Measurements from ENCODE around the gene SEMA3G.

DNA sequence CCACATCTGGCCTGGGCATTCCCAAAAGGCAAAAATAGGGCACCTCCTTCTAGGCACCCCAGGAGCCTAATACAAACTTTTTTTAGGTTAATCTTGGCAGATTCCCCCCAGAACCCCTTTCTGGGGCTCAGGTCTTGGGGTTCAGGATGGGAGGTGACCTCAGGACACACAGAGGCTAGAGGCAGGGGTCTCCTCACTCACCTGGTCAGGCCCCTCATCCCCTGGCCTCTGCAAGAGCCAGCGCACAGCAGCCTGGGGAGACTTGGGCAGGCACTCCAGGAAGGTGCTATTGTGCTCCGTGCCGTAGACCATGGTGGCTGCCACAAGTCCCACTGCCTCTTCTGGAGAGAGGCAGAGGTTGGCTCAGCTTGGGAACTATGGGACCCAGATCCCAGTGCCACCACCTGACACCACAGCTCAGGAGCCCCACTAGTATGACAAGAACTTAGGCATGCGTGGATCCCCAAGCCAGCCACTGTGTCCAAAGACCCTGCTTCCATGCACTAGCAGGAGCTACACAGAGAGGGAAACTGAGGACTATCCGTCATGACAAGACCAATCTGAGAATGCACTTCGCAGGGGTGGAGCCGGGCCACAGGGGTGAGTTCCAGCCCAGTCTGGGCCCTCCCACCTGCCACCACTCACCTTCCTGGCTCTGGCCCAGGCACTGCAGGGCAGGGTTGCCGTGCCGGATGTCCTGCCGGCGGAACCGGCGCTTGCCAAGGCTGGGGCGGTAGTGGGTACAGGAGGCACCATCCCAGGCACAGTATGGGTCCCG lies 7.4 kb downstream of the SEMA3G start:
- TF ChIP-seq, protein P1, sequence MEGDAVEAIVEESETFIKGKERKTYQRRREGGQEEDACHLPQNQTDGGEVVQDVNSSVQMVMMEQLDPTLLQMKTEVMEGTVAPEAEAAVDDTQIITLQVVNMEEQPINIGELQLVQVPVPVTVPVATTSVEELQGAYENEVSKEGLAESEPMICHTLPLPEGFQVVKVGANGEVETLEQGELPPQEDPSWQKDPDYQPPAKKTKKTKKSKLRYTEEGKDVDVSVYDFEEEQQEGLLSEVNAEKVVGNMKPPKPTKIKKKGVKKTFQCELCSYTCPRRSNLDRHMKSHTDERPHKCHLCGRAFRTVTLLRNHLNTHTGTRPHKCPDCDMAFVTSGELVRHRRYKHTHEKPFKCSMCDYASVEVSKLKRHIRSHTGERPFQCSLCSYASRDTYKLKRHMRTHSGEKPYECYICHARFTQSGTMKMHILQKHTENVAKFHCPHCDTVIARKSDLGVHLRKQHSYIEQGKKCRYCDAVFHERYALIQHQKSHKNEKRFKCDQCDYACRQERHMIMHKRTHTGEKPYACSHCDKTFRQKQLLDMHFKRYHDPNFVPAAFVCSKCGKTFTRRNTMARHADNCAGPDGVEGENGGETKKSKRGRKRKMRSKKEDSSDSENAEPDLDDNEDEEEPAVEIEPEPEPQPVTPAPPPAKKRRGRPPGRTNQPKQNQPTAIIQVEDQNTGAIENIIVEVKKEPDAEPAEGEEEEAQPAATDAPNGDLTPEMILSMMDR (conservative IDR thresholded peaks at IDR 0.05; ENCODE audit: low read depth, low read length) = no peak
- no peak for TF ChIP-seq EZH2 (IDR thresholded peaks at IDR 0.05; ENCODE audit: borderline replicate concordance, low read depth, low read length, poor library complexity, severe bottlenecking)
